CD8-positive, alpha-beta memory T cell (primary cell): ENCODE measurements around the gene EYA3. TPM values are rescaled to one million over a fixed set of nuclear protein-coding genes. Genes with fewer than 3 reads are reported as not detected.

ENCODE experiments used
- CTCF ChIA-PET: fragments of 350-600 bp; sonication (Branson Sonifier 250); formaldehyde crosslinking; loops from one replicate; lab custom pipeline; 2021; ENCODE audit warnings: antibody characterized with exemption; lab: Charles Lee
- POLR2A ChIA-PET: fragments of 350-600 bp; sonication (Branson Sonifier 250); formaldehyde crosslinking; loops from one replicate; lab custom pipeline; 2021; ENCODE audit warnings: antibody characterized with exemption; lab: Charles Lee
- DNase-seq, 5 donors: peaks; one replicate each; pipeline versions ENCODE4 v3.0.0 to v3.0.0-alpha.2; 2020 to 2022; ENCODE audit warnings: mixed read lengths in 1 of 5
- H3K27ac ChIP-seq: one replicate; pipeline ENCODE4 v1.7.0; 2013; ENCODE audit warnings: low read depth, mild to moderate bottlenecking, low read length, moderate library complexity
- H3K27me3 ChIP-seq: 2 replicates; pipeline ENCODE4 v1.7.0; 2013; ENCODE audit warnings: low read length, mild to moderate bottlenecking; ENCODE audit not compliant: insufficient read depth, poor library complexity, severe bottlenecking
- H3K36me3 ChIP-seq: 2 replicates; pipeline ENCODE4 v1.7.0; 2013; ENCODE audit warnings: mild to moderate bottlenecking, low read length, moderate library complexity; ENCODE audit not compliant: insufficient read depth
- H3K4me1 ChIP-seq: 2 replicates; pipeline ENCODE4 v1.7.0; 2013; ENCODE audit warnings: mild to moderate bottlenecking, low read length, moderate library complexity; ENCODE audit not compliant: insufficient read depth
- H3K4me3 ChIP-seq: 2 replicates; pipeline ENCODE4 v1.7.0; 2013; ENCODE audit warnings: mild to moderate bottlenecking, low read length
- H3K9me3 ChIP-seq: 2 replicates; pipeline ENCODE4 v1.7.0; 2013; ENCODE audit warnings: mild to moderate bottlenecking, low read length
- H3K27ac Mint-ChIP-seq, 8 donors: one replicate each; pipeline ENCODE4 v1.8.0; 2020 to 2021; ENCODE audit warnings: mixed read lengths in 8 of 8, mild to moderate bottlenecking in 6 of 8, inconsistent platforms in 3 of 8, moderate library complexity in 3 of 8
- H3K27me3 Mint-ChIP-seq, 2 donors: one replicate each; pipeline ENCODE4 v1.8.0; 2020 to 2021; ENCODE audit warnings: mixed read lengths in 2 of 2, mild to moderate bottlenecking in 1 of 2, moderate library complexity in 1 of 2
- H3K36me3 Mint-ChIP-seq, 3 donors: one replicate each; pipeline ENCODE4 v1.8.0; 2020 to 2021; ENCODE audit warnings: mixed read lengths in 3 of 3, inconsistent platforms in 1 of 3, mild to moderate bottlenecking in 1 of 3
- H3K4me1 Mint-ChIP-seq, 3 donors: one replicate each; pipeline ENCODE4 v1.8.0; 2020 to 2021; ENCODE audit warnings: mixed read lengths in 3 of 3, inconsistent platforms in 1 of 3, mild to moderate bottlenecking in 1 of 3
- H3K4me3 Mint-ChIP-seq, 7 donors: one replicate each; pipeline ENCODE4 v1.8.0; 2020 to 2021; ENCODE audit warnings: mixed read lengths in 7 of 7, mild to moderate bottlenecking in 6 of 7, moderate library complexity in 4 of 7, inconsistent platforms in 2 of 7
- H3K9me3 Mint-ChIP-seq, 5 donors: one replicate each; pipeline ENCODE4 v1.8.0; 2020 to 2022; ENCODE audit warnings: mixed read lengths in 5 of 5, mild to moderate bottlenecking in 3 of 5, moderate library complexity in 2 of 5, inconsistent platforms in 1 of 5
- polyA plus RNA-seq: library from polyadenylated mRNA; unstranded; fragments of 300-500 nt; fragmentation: Illumina TruSeq; gene quantifications from one replicate; pipeline ENCODE4 v1.2.3, GENCODE V29; 2021
- total RNA-seq, 2 experiments: library from RNA; stranded (reverse); gene quantifications; one replicate each; pipeline ENCODE4 v1.2.3, GENCODE V29; 2021

The EYA3 gene
- total and polyA plus RNA-seq, 3 experiments from 2014 or later: 6.0 to 34.6 (median 31.5) TPM

DNA sequence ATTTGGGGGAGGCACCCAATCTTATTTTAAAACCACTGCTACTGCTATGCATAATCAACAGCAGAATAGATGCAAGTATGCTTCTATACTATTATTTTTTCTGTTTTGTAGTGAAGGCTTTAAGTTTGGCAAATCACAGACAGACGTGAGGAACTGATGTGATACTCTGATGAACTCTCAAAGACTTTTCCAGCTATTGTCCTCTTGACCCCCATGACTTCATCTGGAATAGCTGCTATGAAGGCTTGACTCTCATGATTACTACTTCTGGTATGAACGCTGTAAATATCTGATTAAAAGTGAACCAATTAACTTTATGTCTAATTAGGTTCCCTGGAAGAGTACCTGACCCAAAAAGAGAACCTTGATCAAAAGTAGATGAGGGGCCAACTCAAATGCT lies 49.1 kb downstream of the EYA3 start:
- POLR2A ChIA-PET: no interaction called here
- no peak overlapping the region for H3K27ac ChIP-seq
- no peak overlapping the region for H3K4me3 Mint-ChIP-seq
- H3K27ac Mint-ChIP-seq: no peak overlapping the region
- CTCF ChIA-PET: no interaction called here
- peaks cover 37% of the 10 kb centered on the region for H3K36me3 ChIP-seq
- H3K9me3 ChIP-seq: no peaks in the 10 kb centered on the region
- no peaks in the 10 kb centered on the region for H3K27me3 ChIP-seq
- H3K36me3 Mint-ChIP-seq: peaks cover 0 to 77% (median 22%) of the 10 kb centered on the region in 3 donors
- DNase-seq: no peak
- no peaks in the 10 kb centered on the region for H3K4me1 ChIP-seq
- no peak overlapping the region for H3K4me3 ChIP-seq
- no peaks in the 10 kb centered on the region for H3K27me3 Mint-ChIP-seq
- H3K9me3 Mint-ChIP-seq: no peaks in the 10 kb centered on the region
- H3K4me1 Mint-ChIP-seq: peaks cover 0 to 1% (median 0%) of the 10 kb centered on the region in 3 donors

DNA sequence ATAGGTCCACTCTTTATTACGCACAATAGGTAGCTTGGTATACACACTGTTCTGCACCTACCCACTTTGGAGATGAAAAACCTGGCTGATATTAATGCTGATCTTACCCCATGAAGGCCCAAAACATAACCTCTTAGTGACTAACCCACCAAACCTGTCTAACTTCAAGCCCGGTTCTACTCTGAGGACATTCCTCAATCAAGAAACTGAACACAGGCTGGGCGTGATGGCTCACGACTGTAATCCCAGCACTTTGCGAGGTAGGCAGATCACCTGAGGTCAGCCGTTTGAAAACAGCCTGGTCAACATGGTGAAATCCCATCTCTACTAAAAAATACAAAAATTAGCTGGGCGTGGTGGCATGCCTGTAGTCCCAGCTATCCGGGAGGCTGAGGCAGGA lies 50.5 kb downstream of the EYA3 start:
- POLR2A ChIA-PET: no interaction called here

DNA sequence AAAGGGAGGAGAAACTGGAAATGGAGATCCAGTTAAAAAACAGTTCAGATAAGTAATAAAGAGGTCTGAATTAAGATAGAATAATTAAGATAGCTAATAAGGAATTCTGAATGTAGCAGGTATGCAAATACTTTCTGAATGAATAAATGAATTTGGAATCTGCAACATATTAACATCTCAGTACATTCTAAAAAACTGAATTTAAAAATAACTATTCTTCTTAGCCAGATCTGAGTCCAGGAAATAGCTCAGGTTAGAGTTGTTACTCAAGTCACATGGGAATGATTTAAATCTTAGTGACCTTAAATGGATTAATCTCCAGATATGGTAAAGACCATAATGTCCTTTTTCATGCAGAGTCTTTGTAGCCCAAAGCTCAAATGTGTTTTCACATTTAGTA lies 51.2 kb downstream of the EYA3 start:
- Histone ChIP-seq H3K9me3 (no peaks in the 10 kb centered on the region), H3K27ac (no peak overlapping the region), H3K4me1 (no peaks in the 10 kb centered on the region), H3K4me3 (no peak overlapping the region), H3K36me3 (peaks cover 33% of the 10 kb centered on the region), H3K27me3 (no peaks in the 10 kb centered on the region)
- H3K27ac Mint-ChIP-seq: no peak overlapping the region
- no peak overlapping the region for H3K4me3 Mint-ChIP-seq
- H3K4me1 Mint-ChIP-seq: peaks cover 0 to 3% (median 0%) of the 10 kb centered on the region in 3 donors
- H3K27me3 Mint-ChIP-seq: no peaks in the 10 kb centered on the region
- no peak for DNase-seq
- no peaks in the 10 kb centered on the region for H3K9me3 Mint-ChIP-seq
- CTCF ChIA-PET: no interaction called here
- peaks cover 0 to 70% (median 23%) of the 10 kb centered on the region in 3 donors for H3K36me3 Mint-ChIP-seq
- POLR2A ChIA-PET: no interaction called here

More for the DNA sequence above, 50.5 kb downstream of the EYA3 start:
- H3K4me3 Mint-ChIP-seq: no peak overlapping the region
- H3K27ac Mint-ChIP-seq: peak overlapping the region in 1 of 8 donors; percentile 6
- no peaks in the 10 kb centered on the region for H3K27me3 Mint-ChIP-seq
- Histone ChIP-seq H3K27me3 (no peaks in the 10 kb centered on the region), H3K9me3 (no peaks in the 10 kb centered on the region), H3K4me3 (no peak overlapping the region), H3K27ac (no peak overlapping the region), H3K36me3 (peaks cover 37% of the 10 kb centered on the region), H3K4me1 (no peaks in the 10 kb centered on the region)
- peaks cover 0 to 71% (median 25%) of the 10 kb centered on the region in 3 donors for H3K36me3 Mint-ChIP-seq
- CTCF ChIA-PET: no interaction called here
- peaks cover 0 to 1% (median 0%) of the 10 kb centered on the region in 3 donors for H3K4me1 Mint-ChIP-seq
- no peak for DNase-seq
- no peaks in the 10 kb centered on the region for H3K9me3 Mint-ChIP-seq

DNA sequence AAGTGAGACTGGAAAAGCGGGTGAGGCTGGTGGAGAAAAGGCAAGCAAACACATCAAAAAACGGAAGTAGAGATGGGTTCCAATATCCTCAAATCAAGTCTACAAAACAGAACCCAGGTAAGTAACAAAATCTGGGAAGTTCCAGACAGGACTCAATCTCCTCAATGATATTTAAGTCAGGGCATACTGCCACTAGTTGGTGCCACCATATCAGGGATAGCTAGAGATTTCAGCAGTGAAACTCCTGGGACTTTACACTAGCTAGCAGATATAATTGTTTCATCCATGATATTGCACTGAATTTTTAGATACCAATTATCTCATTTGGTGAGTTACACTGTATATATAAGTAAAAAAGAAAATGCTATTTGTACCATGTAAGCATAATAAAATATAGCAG lies 52.0 kb downstream of the EYA3 start:
- POLR2A ChIA-PET: no interaction called here
- Histone ChIP-seq H3K4me1 (no peaks in the 10 kb centered on the region), H3K9me3 (no peaks in the 10 kb centered on the region), H3K4me3 (no peak overlapping the region), H3K27ac (no peak overlapping the region), H3K36me3 (peaks cover 30% of the 10 kb centered on the region), H3K27me3 (no peaks in the 10 kb centered on the region)
- CTCF ChIA-PET: no interaction called here
- Mint-ChIP-seq H3K36me3 (peaks cover 0 to 66% (median 20%) of the 10 kb centered on the region in 3 donors), H3K9me3 (no peaks in the 10 kb centered on the region), H3K27me3 (no peaks in the 10 kb centered on the region), H3K27ac (peak overlapping the region in 3 of 8 donors; percentile 11 to 62 (median 52)), H3K4me3 (no peak overlapping the region), H3K4me1 (peaks cover 0 to 3% (median 0%) of the 10 kb centered on the region in 3 donors)
- no peak for DNase-seq

DNA sequence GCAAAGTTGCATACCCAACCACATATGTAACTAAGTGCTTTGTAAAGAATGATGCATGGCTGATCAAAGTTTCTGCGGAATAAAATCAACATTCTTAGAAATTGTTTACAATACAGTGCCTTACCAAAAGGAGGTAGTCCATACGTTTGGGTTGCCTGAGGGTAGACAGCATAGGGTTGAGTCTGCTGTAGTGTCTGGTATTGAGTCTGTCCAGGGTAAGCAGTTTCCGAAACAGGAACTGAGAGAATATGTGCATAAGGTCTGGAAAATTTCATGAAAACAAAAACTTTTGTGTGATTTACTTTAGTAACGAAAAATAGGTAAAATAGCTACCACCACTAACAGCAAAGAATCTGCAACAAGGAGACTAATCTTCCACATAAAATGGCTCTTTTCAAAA lies 53.0 kb downstream of the EYA3 start:
- H3K4me3 Mint-ChIP-seq: no peak overlapping the region
- no peaks in the 10 kb centered on the region for H3K9me3 Mint-ChIP-seq
- H3K4me3 ChIP-seq: no peak overlapping the region
- no peaks in the 10 kb centered on the region for H3K4me1 ChIP-seq
- CTCF ChIA-PET: no interaction called here
- DNase-seq: no peak
- no peaks in the 10 kb centered on the region for H3K9me3 ChIP-seq
- H3K27ac Mint-ChIP-seq: no peak overlapping the region
- no peaks in the 10 kb centered on the region for H3K27me3 ChIP-seq
- H3K36me3 Mint-ChIP-seq: peaks cover 0 to 60% (median 19%) of the 10 kb centered on the region in 3 donors
- H3K36me3 ChIP-seq: peaks cover 28% of the 10 kb centered on the region
- POLR2A ChIA-PET: no interaction called here
- H3K27me3 Mint-ChIP-seq: no peaks in the 10 kb centered on the region
- no peak overlapping the region for H3K27ac ChIP-seq
- peaks cover 0 to 3% (median 0%) of the 10 kb centered on the region in 3 donors for H3K4me1 Mint-ChIP-seq

DNA sequence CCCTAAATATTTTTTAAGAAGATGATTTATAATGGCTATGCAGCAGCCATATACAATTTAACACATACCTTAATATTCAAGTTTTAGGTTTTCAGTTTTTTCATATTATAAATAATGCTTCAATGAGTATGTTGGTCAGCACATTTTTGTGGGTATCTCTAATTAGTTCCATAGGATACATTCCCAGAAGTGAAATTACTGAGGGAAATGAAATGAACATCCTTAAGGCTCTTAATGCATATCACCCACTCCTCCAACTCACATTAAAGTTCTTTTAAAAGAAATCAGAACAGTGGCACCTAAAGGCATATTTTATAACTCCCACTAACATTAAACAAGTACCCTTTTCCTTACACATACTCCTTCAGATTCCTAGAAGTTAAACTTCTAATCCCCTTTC lies 56.1 kb downstream of the EYA3 start:
- Mint-ChIP-seq H3K27me3 (no peaks in the 10 kb centered on the region), H3K4me3 (no peak overlapping the region), H3K4me1 (peaks cover 4 to 10% (median 10%) of the 10 kb centered on the region in 3 donors), H3K27ac (peak overlapping the region in 1 of 8 donors; percentile 3), H3K9me3 (no peaks in the 10 kb centered on the region), H3K36me3 (peaks cover 0 to 42% (median 9%) of the 10 kb centered on the region in 3 donors)
- no peak for DNase-seq
- H3K4me3 ChIP-seq: no peak overlapping the region
- ChIA-PET POLR2A (no interaction called here), CTCF (no interaction called here)
- no peaks in the 10 kb centered on the region for H3K9me3 ChIP-seq
- H3K36me3 ChIP-seq: peaks cover 16% of the 10 kb centered on the region
- no peaks in the 10 kb centered on the region for H3K27me3 ChIP-seq
- no peak overlapping the region for H3K27ac ChIP-seq
- H3K4me1 ChIP-seq: no peaks in the 10 kb centered on the region

DNA sequence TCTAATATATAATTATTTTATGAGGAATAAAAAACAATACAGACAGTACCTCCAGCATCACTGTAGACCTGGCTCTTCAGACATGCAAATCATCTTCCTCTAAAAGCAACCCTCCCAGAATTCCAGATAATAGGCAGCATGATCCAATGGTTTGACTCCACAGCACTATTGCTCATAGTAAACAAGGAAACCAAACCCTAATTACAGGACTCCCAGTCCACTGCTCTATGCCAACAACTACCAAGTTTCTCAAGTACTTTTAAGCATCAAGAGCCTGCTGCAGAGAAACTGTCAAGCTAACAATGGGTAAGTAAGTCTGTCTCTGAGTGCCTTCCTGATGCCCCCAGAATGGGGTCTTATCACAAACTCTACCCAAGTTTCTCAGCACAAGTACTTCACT lies 57.2 kb downstream of the EYA3 start:
- H3K27me3 Mint-ChIP-seq: no peaks in the 10 kb centered on the region
- ChIA-PET CTCF (no interaction called here), POLR2A (no interaction called here)
- Histone ChIP-seq H3K9me3 (no peaks in the 10 kb centered on the region), H3K27me3 (no peaks in the 10 kb centered on the region), H3K27ac (no peak overlapping the region), H3K4me3 (no peak overlapping the region), H3K4me1 (no peaks in the 10 kb centered on the region), H3K36me3 (peaks cover 17% of the 10 kb centered on the region)
- peak overlapping the region in 2 of 8 donors; percentile 36 to 59 for H3K27ac Mint-ChIP-seq
- H3K4me1 Mint-ChIP-seq: peaks cover 6 to 13% (median 13%) of the 10 kb centered on the region in 3 donors
- no peaks in the 10 kb centered on the region for H3K9me3 Mint-ChIP-seq
- DNase-seq: no peak
- H3K4me3 Mint-ChIP-seq: no peak overlapping the region
- H3K36me3 Mint-ChIP-seq: peaks cover 0 to 40% (median 7%) of the 10 kb centered on the region in 3 donors

DNA sequence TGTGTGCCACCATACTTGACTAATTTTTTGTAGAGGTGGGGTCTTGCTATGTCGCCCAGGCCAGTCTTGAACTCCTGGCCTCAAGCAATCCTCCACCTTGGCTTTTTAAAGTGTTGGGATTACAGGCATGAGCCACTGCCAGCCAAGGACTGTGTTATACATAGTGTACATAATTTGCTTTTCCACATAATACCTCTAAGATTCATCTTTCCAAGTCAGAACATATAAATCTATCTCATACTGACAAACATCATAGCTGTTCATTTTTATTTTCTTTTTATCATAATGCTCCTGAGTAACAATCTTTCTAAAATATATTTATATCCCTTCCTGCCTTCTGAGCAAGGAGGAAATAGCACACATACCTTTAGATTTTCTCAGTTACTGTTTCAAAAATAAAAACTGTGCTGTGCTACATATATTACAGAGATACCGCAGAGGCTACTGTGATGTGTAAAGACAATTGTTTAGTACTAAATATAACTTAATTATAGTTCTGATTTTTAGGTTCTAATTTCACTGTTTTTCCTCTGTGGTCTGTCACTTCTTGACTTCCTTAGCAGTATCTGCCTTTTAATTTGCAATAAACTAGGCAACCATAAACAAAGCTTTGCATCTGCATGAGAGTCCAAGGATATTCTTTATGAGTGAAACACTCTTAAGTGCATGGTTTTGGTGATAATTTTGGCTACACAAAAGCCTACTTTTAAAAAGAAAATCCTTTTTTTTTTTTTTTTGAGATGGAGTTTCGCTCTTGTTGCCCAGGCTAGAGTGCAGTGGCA lies 59.3 kb downstream of the EYA3 start:
- Histone ChIP-seq H3K27me3 (no peaks in the 10 kb centered on the region), H3K27ac (no peak overlapping the region), H3K9me3 (no peaks in the 10 kb centered on the region), H3K36me3 (peaks cover 10% of the 10 kb centered on the region), H3K4me1 (no peaks in the 10 kb centered on the region), H3K4me3 (no peak overlapping the region)
- no peak for DNase-seq
- Mint-ChIP-seq H3K36me3 (peaks cover 0 to 36% (median 8%) of the 10 kb centered on the region in 3 donors), H3K9me3 (no peaks in the 10 kb centered on the region), H3K4me3 (no peak overlapping the region), H3K27me3 (no peaks in the 10 kb centered on the region), H3K4me1 (peaks cover 13% of the 10 kb centered on the region in 3 donors), H3K27ac (peak overlapping the region in 4 of 8 donors; percentile 30 to 66 (median 46))
- POLR2A ChIA-PET: no interaction called here
- CTCF ChIA-PET: interaction anchor here (1.4 kb wide), 1 partner anchor 8 kb away, joined by 3 read pairs; no protein-coding TSS in a partner anchor
